Breast epithelium (tissue), 4 donors: ENCODE measurements around the gene BRCA1. TPM values are rescaled to one million over a fixed set of nuclear protein-coding genes. Genes with fewer than 3 reads are reported as not detected.

Experiments
- DNase-seq, 2 donors: peaks; one replicate each; pipeline ENCODE4 v3.0.0-alpha.2; 2019; ENCODE audit warnings: low spot score in 2 of 2
- H3K27ac ChIP-seq, 2 donors: fragments of 200-600 bp; sonication (generic) in 1 of 2; one replicate each; pipeline ENCODE4 v1.5.1; 2016 to 2019; ENCODE audit warnings: mild to moderate bottlenecking in 1 of 2
- H3K27me3 ChIP-seq, 2 donors: fragments of 200-600 bp; sonication (generic) in 1 of 2; one replicate each; pipeline versions ENCODE4 v1.5.1 to v1.6.0; 2017 to 2019; ENCODE audit warnings: control low read depth in 1 of 2, mild to moderate bottlenecking in 1 of 2
- H3K36me3 ChIP-seq: fragments of 200-600 bp; one replicate; pipeline ENCODE4 v1.5.1; 2019
- H3K4me1 ChIP-seq, 2 donors: fragments of 200-600 bp; sonication (generic); one replicate each; pipeline ENCODE4 v1.5.1; 2016 to 2019; ENCODE audit warnings: control low read depth in 1 of 2
- H3K4me3 ChIP-seq, 3 donors: fragments of 200-600 bp; sonication (generic); 1 replicate in 2 of 3; 2 replicates in 1 of 3; pipeline ENCODE4 v1.5.1; 2016 to 2019; ENCODE audit warnings: mild to moderate bottlenecking in 3 of 3, moderate library complexity in 2 of 3
- H3K9me3 ChIP-seq, 2 donors: fragments of 200-600 bp; sonication (generic) in 1 of 2; one replicate each; pipeline ENCODE4 v1.5.1; 2016 to 2019; ENCODE audit warnings: control low read depth in 1 of 2
- CTCF ChIP-seq, 3 donors: fragments of 450-650 bp; IDR thresholded peaks; one replicate each; pipeline ENCODE4 v1.5.1; 2016 to 2017; ENCODE audit warnings: antibody characterized with exemption in 3 of 3, mild to moderate bottlenecking in 3 of 3, moderate library complexity in 3 of 3
- POLR2A ChIP-seq: fragments of 450-650 bp; IDR thresholded peaks from one replicate; pipeline ENCODE4 v1.6.1; 2016; ENCODE audit warnings: antibody characterized with exemption, mild to moderate bottlenecking, moderate library complexity
- POLR2AphosphoS5 ChIP-seq, 3 donors: sonication (generic); formaldehyde crosslinking; IDR thresholded peaks; one replicate each; pipeline ENCODE4 v1.6.1; 2017; ENCODE audit warnings: antibody characterized with exemption in 3 of 3
- intact Hi-C: fragments of 100-400 bp; cut with DNase I; formaldehyde crosslinking; loops from one replicate; pipeline ENCODE4 v1.15.1; 2023; ENCODE audit warnings: low total_unique reads
- total RNA-seq, 3 donors: library from RNA; depleted of rRNA; stranded (reverse); fragments of >200 nt; gene quantifications; one replicate each; pipeline ENCODE4 v1.1.0, GENCODE V29; 2016

BRCA1 gene
- total RNA-seq, result 1 to 10 TPM; 5.2 to 8.9 (median 7.4) TPM

DNA sequence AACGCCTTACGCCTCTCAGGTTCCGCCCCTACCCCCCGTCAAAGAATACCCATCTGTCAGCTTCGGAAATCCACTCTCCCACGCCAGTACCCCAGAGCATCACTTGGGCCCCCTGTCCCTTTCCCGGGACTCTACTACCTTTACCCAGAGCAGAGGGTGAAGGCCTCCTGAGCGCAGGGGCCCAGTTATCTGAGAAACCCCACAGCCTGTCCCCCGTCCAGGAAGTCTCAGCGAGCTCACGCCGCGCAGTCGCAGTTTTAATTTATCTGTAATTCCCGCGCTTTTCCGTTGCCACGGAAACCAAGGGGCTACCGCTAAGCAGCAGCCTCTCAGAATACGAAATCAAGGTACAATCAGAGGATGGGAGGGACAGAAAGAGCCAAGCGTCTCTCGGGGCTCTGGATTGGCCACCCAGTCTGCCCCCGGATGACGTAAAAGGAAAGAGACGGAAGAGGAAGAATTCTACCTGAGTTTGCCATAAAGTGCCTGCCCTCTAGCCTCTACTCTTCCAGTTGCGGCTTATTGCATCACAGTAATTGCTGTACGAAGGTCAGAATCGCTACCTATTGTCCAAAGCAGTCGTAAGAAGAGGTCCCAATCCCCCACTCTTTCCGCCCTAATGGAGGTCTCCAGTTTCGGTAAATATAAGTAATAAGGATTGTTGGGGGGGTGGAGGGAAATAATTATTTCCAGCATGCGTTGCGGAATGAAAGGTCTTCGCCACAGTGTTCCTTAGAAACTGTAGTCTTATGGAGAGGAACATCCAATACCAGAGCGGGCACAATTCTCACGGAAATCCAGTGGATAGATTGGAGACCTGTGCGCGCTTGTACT is at the start of gene BRCA1:
Gene BRCA1 (minus strand): TSS at position 232 of the 834 bp plus-strand sequence. CDS start 1,268 bp downstream, outside the sequence.
- TF ChIP-seq CTCF (IDR thresholded peaks at IDR 0.05) (no peak), POLR2A (peak; percentile 40), POLR2AphosphoS5 (IDR thresholded peaks at IDR 0.05) (peak; percentile 61 to 94 (median 83))
- DNase-seq, result peak; percentile 89 to 96
- intact Hi-C loops, result no loop called here
- Histone ChIP-seq H3K27ac (peak within 1 kb of the TSS; percentile 82 to 89), H3K4me3 (peak within 1 kb of the TSS; percentile 57 to 71 (median 70)), H3K36me3 (no peaks in the 10 kb centered on the region), H3K9me3 (no peaks in the 10 kb centered on the region), H3K27me3 (no peaks in the 10 kb centered on the region), H3K4me1 (peaks cover 4 to 13% of the 10 kb centered on the region in 2 donors)

GRCh38 chr17:43171586-43172487 is 46.7 kb upstream of the BRCA1 start:
- H3K27ac ChIP-seq, result peak overlapping the region; percentile 95 to 99
- H3K36me3 ChIP-seq, result no peaks in the 10 kb centered on the region
- TF ChIP-seq POLR2A (no peak), CTCF (IDR thresholded peaks at IDR 0.05) (no peak), POLR2AphosphoS5 (IDR thresholded peaks at IDR 0.05) (peak in 1 of 3 donors; percentile 26)
- peak in 1 of 2 donors; percentile 52 for DNase-seq
- H3K4me3 ChIP-seq, result peak overlapping the region; percentile 63 to 73 (median 65)
- peaks cover 7 to 24% of the 10 kb centered on the region in 2 donors for H3K4me1 ChIP-seq
- intact Hi-C loops, result no loop called here
- no peaks in the 10 kb centered on the region for H3K9me3 ChIP-seq
- no peaks in the 10 kb centered on the region for H3K27me3 ChIP-seq

DNA sequence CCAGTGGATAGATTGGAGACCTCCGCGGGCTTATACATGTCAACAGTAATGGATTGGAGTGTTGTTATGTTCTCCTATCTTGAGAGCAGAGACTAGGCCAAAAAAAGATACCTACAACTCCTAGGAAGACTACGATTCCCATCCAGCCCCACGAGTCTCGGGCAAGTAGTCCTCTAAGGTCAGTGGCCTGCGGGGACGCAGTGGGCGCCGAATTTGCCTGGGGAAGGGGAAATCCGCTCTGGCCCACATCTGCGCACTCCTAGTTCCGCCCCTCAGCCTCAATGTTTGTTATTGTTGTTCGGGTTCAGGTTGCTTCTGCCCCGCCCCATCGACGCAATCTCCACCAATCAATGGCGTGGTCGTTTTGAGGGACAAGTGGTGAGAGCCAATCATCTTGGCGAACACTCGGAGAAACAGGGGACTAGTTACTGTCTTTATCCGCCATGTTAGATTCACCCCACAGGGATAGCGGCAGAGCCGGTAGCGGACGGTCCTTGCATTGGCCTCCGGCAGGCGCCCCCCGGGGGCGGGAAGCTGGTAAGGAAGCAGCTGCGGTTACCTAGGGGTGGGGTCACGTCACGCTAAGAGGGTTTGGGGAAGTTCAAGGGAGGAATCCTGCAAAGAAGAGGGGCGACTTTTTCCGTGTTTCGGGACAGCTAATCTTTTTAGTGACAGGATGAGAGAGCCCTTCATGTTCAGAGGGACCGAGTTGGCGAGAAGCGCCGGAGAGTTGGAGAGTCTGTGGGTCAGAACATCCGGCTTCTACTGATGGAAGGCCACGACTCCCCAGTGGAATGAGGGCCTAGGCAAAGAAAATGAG is 45.8 kb upstream of the BRCA1 start, which contains the start of gene NBR1:
Gene NBR1 (plus strand): TSS at position 449 of the 820 bp plus-strand sequence. CDS start 4,586 bp downstream, outside the sequence.
- Histone ChIP-seq H3K4me3 (peak within 1 kb of the TSS; percentile 63 to 73 (median 65)), H3K36me3 (no peaks in the 10 kb centered on the region), H3K27ac (peak within 1 kb of the TSS; percentile 95 to 99), H3K27me3 (no peaks in the 10 kb centered on the region), H3K4me1 (peaks cover 7 to 19% of the 10 kb centered on the region in 2 donors), H3K9me3 (no peaks in the 10 kb centered on the region)
- peak; percentile 80 for TF ChIP-seq POLR2A
- no peak for TF ChIP-seq CTCF (IDR thresholded peaks at IDR 0.05)
- peak; percentile 74 to 91 (median 76) for TF ChIP-seq POLR2AphosphoS5 (IDR thresholded peaks at IDR 0.05)
- intact Hi-C loops, result no loop called here
- DNase-seq, result peak; percentile 96 to 98

- Histone ChIP-seq H3K4me3 (peak overlapping the region; percentile 63 to 73 (median 65)), H3K27me3 (no peaks in the 10 kb centered on the region), H3K27ac (peak overlapping the region; percentile 95 to 99), H3K9me3 (no peaks in the 10 kb centered on the region), H3K4me1 (peaks cover 7 to 15% of the 10 kb centered on the region in 2 donors), H3K36me3 (no peaks in the 10 kb centered on the region)
- DNase-seq, result peak; percentile 88 to 96
- intact Hi-C loops, result no loop called here
- TF ChIP-seq POLR2AphosphoS5 (IDR thresholded peaks at IDR 0.05), result peak; percentile 10 to 93 (median 65)
- TF ChIP-seq POLR2A, result peak; percentile 61
- TF ChIP-seq CTCF (IDR thresholded peaks at IDR 0.05), result peak in 1 of 3 donors; percentile 7
Measured at GRCh38 chr17:43170140-43170765, 45.1 kb upstream of the BRCA1 start.
